Right lobe of liver (tissue), 6 donors: Measurements from ENCODE around the gene C1QL1. TPM values are rescaled to one million over a fixed set of nuclear protein-coding genes. Genes with fewer than 3 reads are reported as not detected.
"Not testable (repeated sequence)": the region's sequence is repeated elsewhere in the genome, so short reads cannot be mapped to it uniquely, and the experiment has no call there.

ENCODE experiments used
- ATAC-seq, 4 donors: fragments of 200-7000 bp; cut with Tn5 transposase; one replicate each; pipeline ENCODE4 v1.9.1; 2020; ENCODE audit warnings: mild to moderate bottlenecking in 4 of 4, moderate library complexity in 4 of 4
- DNase-seq, 3 donors: peaks; one replicate each; pipeline ENCODE4 v3.0.0-alpha.2; 2020
- H3K27ac ChIP-seq, 3 donors: fragments of 200-600 bp; one replicate each; pipeline ENCODE4 v1.8.0; 2022
- H3K27me3 ChIP-seq, 2 donors: fragments of 200-600 bp; one replicate each; pipeline ENCODE4 v1.8.0; 2022
- H3K36me3 ChIP-seq, 4 donors: fragments of 200-600 bp; sonication (generic) in 1 of 4; one replicate each; pipeline versions ENCODE4 v1.5.1 to v1.8.0; 2017 to 2022; ENCODE audit warnings: control low read depth in 1 of 4
- H3K4me1 ChIP-seq, 4 donors: fragments of 200-600 bp; sonication (generic) in 1 of 4; one replicate each; pipeline versions ENCODE4 v1.5.1 to v1.8.0; 2017 to 2022; ENCODE audit warnings: control low read depth in 1 of 4
- H3K4me3 ChIP-seq, 3 donors: fragments of 200-600 bp; one replicate each; pipeline ENCODE4 v1.8.0; 2022
- H3K9me3 ChIP-seq, 4 donors: fragments of 200-600 bp; sonication (generic) in 1 of 4; one replicate each; pipeline versions ENCODE4 v1.5.1 to v1.8.0; 2017 to 2022; ENCODE audit warnings: control low read depth in 1 of 4
- CTCF ChIP-seq, 4 donors: fragments of 200-600 bp in 3 of 4; fragments of 450-650 bp in 1 of 4; IDR thresholded peaks; one replicate each; pipeline versions ENCODE4 v1.5.1 to v1.8.0; 2016 to 2022; ENCODE audit warnings: antibody characterized with exemption in 4 of 4, mild to moderate bottlenecking in 2 of 4
- POLR2A ChIP-seq: fragments of 450-650 bp; IDR thresholded peaks from one replicate; pipeline ENCODE4 v1.6.1; 2017; ENCODE audit warnings: antibody characterized with exemption, mild to moderate bottlenecking
- WGBS: methylation state at CpG from one replicate; pipeline ENCODE4 v1.1.6; 2018; ENCODE audit warnings: low coverage, low lambda C conversion rate; ENCODE audit not compliant: insufficient coverage; ENCODE audit errors: missing lambda C conversion rate; 5-methylcytosine and 5-hydroxymethylcytosine counted together
- intact Hi-C, 2 donors: fragments of 100-400 bp; cut with DNase I; formaldehyde crosslinking; loops; one replicate each; pipeline versions ENCODE4 v1.11.2 to v1.14.1; 2022
- total RNA-seq, 6 experiments: library from RNA; depleted of rRNA in 2 of 6; stranded (reverse); fragments of >200 nt in 2 of 6; fragmentation: NEBNext Ultra II Directional in 3 of 6; extraction: Animal tissue kit (Norgen Biotek cat#: 25700) in 3 of 6; gene quantifications; one replicate each; pipeline versions ENCODE4 v1.1.0 to v1.2.4, GENCODE V29; 2016 to 2023
- donor health status: DM: no; HTN: yes; CAD: no.
- donor health status: DM: no; HTN: no; CAD: no.
- donor health status: DM: no; HTN: no; CAD: no.
- donor health status: DM: no; HTN: yes; CAD: no.
- donor health status: DM: no; HTN: yes; CAD: no.

The C1QL1 gene
- total RNA-seq, 6 experiments from 2014 or later = 0.31 to 0.62 (median 0.38) TPM; not detected in 2

- no peak overlapping the region for H3K4me3 ChIP-seq
- no peaks in the 10 kb centered on the region for H3K36me3 ChIP-seq
- intact Hi-C loops = no loop called here
- ATAC-seq (no peak), DNase-seq (peak in 1 of 3 donors; percentile 22)
- H3K27me3 ChIP-seq = no peaks in the 10 kb centered on the region
- H3K27ac ChIP-seq = no peak overlapping the region
- whole genome bisulfite sequencing = 93% methylated on average over 4 of the region's 8 CpGs
- no peak for TF ChIP-seq POLR2A
- no peak for TF ChIP-seq CTCF (IDR thresholded peaks at IDR 0.05)
- H3K4me1 ChIP-seq = peaks cover 0 to 5% (median 0%) of the 10 kb centered on the region in 4 donors
- H3K9me3 ChIP-seq = no peaks in the 10 kb centered on the region
Observed at GRCh38 chr17:44955674-44956425, 12.3 kb downstream of the C1QL1 start.

DNA sequence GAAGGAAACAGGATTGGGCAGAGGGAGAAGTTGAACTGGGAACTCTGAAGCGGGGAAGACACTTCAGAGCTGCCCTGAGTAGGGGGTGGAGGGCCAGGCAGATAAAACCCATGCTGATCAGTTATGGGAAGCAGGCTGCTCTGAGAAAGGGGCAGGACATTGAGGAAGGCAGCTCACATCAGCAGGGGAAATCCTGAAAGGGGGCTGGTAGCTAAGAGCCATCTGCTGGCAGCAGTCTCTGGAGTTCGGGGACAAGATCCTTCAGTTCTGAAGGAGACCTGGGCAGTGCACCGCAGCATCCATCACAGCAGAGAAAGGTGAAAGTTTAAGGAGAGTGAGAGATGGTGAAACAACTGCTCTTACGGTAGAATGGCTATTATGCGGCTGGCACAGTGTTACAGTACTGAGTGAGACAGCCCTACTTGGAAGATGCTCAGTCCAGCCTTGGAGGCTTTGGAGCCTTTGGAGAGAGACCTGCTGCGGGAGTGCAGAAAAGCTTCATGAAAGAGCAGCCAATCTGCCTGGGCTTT is 15.1 kb downstream of the C1QL1 start:
- H3K36me3 ChIP-seq = no peaks in the 10 kb centered on the region
- no peak for TF ChIP-seq CTCF (IDR thresholded peaks at IDR 0.05)
- no peak for TF ChIP-seq POLR2A
- no peaks in the 10 kb centered on the region for H3K9me3 ChIP-seq
- intact Hi-C loops = no loop called here
- no peak overlapping the region for H3K4me3 ChIP-seq
- no peaks in the 10 kb centered on the region for H3K27me3 ChIP-seq
- H3K4me1 ChIP-seq = peaks cover 0 to 8% (median 0%) of the 10 kb centered on the region in 4 donors
- no peak overlapping the region for H3K27ac ChIP-seq
- whole genome bisulfite sequencing = 86% methylated on average over 5 of the region's 6 CpGs
- ATAC-seq (no peak), DNase-seq (peak in 1 of 3 donors; percentile 18)

DNA sequence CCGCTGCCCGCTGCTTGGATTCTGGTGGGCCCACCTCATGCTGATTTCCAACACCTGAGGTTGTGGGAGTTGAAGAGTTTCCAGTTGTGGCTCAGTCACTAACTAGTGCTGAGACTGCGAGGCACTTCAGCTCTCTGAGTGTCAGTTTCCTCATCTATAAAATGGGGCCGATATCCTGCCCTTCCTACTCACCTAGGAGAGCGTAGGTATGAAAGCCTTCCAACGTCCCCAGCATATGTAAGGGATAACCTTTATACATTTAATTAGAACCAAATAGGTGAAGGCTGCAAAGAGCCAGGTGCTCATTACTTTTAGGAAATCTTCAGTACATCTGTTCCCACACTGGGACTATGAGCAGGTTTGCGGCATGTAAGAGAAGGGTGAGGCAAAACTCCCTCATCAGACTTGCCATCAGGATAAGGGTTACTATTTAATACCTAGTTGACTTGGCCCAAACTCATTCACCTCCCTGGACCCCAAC is 19.7 kb downstream of the C1QL1 start:
- DNase-seq (no peak), ATAC-seq (no peak)
- Histone ChIP-seq H3K4me1 (peaks cover 0 to 8% (median 0%) of the 10 kb centered on the region in 4 donors), H3K27ac (no peak overlapping the region), H3K9me3 (no peaks in the 10 kb centered on the region), H3K36me3 (no peaks in the 10 kb centered on the region), H3K4me3 (peak overlapping the region; percentile 51 to 60 (median 54)), H3K27me3 (no peaks in the 10 kb centered on the region)
- WGBS = 55% methylated on average over 5 of the region's 7 CpGs
- TF ChIP-seq POLR2A (no peak), CTCF (IDR thresholded peaks at IDR 0.05) (no peak)
- intact Hi-C loops = no loop called here

GRCh38 chr17:44947461-44948314 is 20.4 kb downstream of the C1QL1 start, which contains the start of gene KIF18B:
Gene KIF18B (minus strand): TSS chr17:44947773. CDS start chr17:44936344, 11,429 bp downstream.
- ATAC-seq (peak; percentile 99 to 100 (median 100)), DNase-seq (peak; percentile 89)
- Histone ChIP-seq H3K27me3 (no peaks in the 10 kb centered on the region), H3K4me1 (peaks cover 0 to 8% (median 0%) of the 10 kb centered on the region in 4 donors), H3K27ac (peak within 1 kb of the TSS in 1 of 3 donors; percentile 35), H3K36me3 (no peaks in the 10 kb centered on the region), H3K9me3 (no peaks in the 10 kb centered on the region), H3K4me3 (peak within 1 kb of the TSS; percentile 51 to 60 (median 54))
- intact Hi-C loops = no loop called here
- WGBS = under 1% methylated on average over 18 of the region's 62 CpGs
- TF ChIP-seq CTCF (IDR thresholded peaks at IDR 0.05) = no peak
- TF ChIP-seq POLR2A = peak; percentile 65

GRCh38 chr17:44945652-44946051 is 22.5 kb downstream of the C1QL1 start:
- H3K4me1 ChIP-seq, H3K27me3 ChIP-seq, intact Hi-C loops, ATAC-seq, H3K27ac ChIP-seq, H3K9me3 ChIP-seq, H3K4me3 ChIP-seq, H3K36me3 ChIP-seq: not testable (repeated sequence)
- DNase-seq = peak in 1 of 3 donors; percentile 4
- 95% methylated on average over 8 of the region's 10 CpGs for WGBS
